GM11168 (cell line): ENCODE data around the gene FXR1.
"Not testable (repeated sequence)": the region's sequence is repeated elsewhere in the genome, so short reads cannot be mapped to it uniquely, and the experiment has no call there.

ENCODE experiments used
- in situ Hi-C: fragments of 300-500 bp; cut with MboI; formaldehyde crosslinking; loops from one replicate; pipeline ENCODE4 v1.12.0; 2022; ENCODE audit warnings: low sequenced_read_pairs; ENCODE audit not compliant: unreplicated experiment

Gene FXR1

GRCh38 chr3:181002331-181002730 is 89.9 kb downstream of the FXR1 start:
- in situ Hi-C loops = not testable (repeated sequence)

- in situ Hi-C loops = not testable (repeated sequence)
Observed at GRCh38 chr3:181003469-181003868, 91.0 kb downstream of the FXR1 start.

GRCh38 chr3:181006541-181006940 is 94.1 kb downstream of the FXR1 start:
- in situ Hi-C loops = no loop called here

GRCh38 chr3:181007262-181007661 is 94.8 kb downstream of the FXR1 start:
- in situ Hi-C loops = no loop called here

GRCh38 chr3:181008796-181009195 is 96.3 kb downstream of the FXR1 start:
- in situ Hi-C loops = no loop called here

GRCh38 chr3:181009225-181009624 is 96.8 kb downstream of the FXR1 start:
- in situ Hi-C loops = no loop called here

- in situ Hi-C loops = no loop called here
Observed at GRCh38 chr3:181017690-181018089, 105.2 kb downstream of the FXR1 start.

- in situ Hi-C loops = no loop called here
Observed at GRCh38 chr3:181025204-181025603, 112.7 kb downstream of the FXR1 start.

GRCh38 chr3:181030948-181031347 is 118.5 kb downstream of the FXR1 start:
- in situ Hi-C loops = no loop called here
